Activated T-helper 17 cell treated with anti-CD3 and anti-CD28 coated beads, Interleukin-2, amount 50 U/mL, for 72 hours (primary cell): ENCODE data around the gene TECTA. TPM values are rescaled to one million over a fixed set of nuclear protein-coding genes. Genes with fewer than 3 reads are reported as not detected.

Experiments used
- ATAC-seq: fragments of 150-1000 bp; cut with Tn5 transposase; replicated peaks from 2 replicates; pipeline ENCODE4 v1.10.0; 2021; ENCODE audit warnings: mild to moderate bottlenecking, moderate library complexity
- H3K27ac Mint-ChIP-seq: one replicate; pipeline ENCODE4 v1.8.0; 2022; ENCODE audit warnings: mixed read lengths
- H3K27me3 Mint-ChIP-seq: one replicate; pipeline ENCODE4 v1.8.0; 2022; ENCODE audit warnings: mixed read lengths
- H3K36me3 Mint-ChIP-seq: one replicate; pipeline ENCODE4 v1.8.0; 2022; ENCODE audit warnings: low read depth, mild to moderate bottlenecking, mixed read lengths
- H3K4me1 Mint-ChIP-seq: one replicate; pipeline ENCODE4 v1.8.0; 2022; ENCODE audit warnings: mixed read lengths
- H3K4me3 Mint-ChIP-seq: one replicate; pipeline ENCODE4 v1.8.0; 2022; ENCODE audit warnings: mild to moderate bottlenecking, mixed read lengths
- H3K9me3 Mint-ChIP-seq: one replicate; pipeline ENCODE4 v1.8.0; 2022; ENCODE audit warnings: mixed read lengths
- total RNA-seq, 2 donors: library from RNA; stranded (reverse); gene quantifications; one replicate each; pipeline ENCODE4 v1.2.3, GENCODE V29; 2022

TECTA gene
- total RNA-seq, 2 donors from 2014 or later = 0.24 to 0.32 TPM

GRCh38 chr11:121211626-121212025 is 110.6 kb downstream of the TECTA start:
- Mint-ChIP-seq H3K9me3 (no peaks in the 10 kb centered on the region), H3K4me1 (no peaks in the 10 kb centered on the region), H3K4me3 (no peak overlapping the region), H3K27ac (no peak overlapping the region), H3K36me3 (no peaks in the 10 kb centered on the region), H3K27me3 (peaks cover 26% of the 10 kb centered on the region)
- no peak for ATAC-seq

- H3K4me1 Mint-ChIP-seq = no peaks in the 10 kb centered on the region
- ATAC-seq = no peak
- no peaks in the 10 kb centered on the region for H3K9me3 Mint-ChIP-seq
- H3K36me3 Mint-ChIP-seq = no peaks in the 10 kb centered on the region
- H3K27ac Mint-ChIP-seq = no peak overlapping the region
- H3K4me3 Mint-ChIP-seq = no peak overlapping the region
- peaks cover 22% of the 10 kb centered on the region for H3K27me3 Mint-ChIP-seq
Observed at GRCh38 chr11:121212536-121213361, 111.7 kb downstream of the TECTA start.

GRCh38 chr11:121213362-121213893 is 112.4 kb downstream of the TECTA start:
- Mint-ChIP-seq H3K9me3 (no peaks in the 10 kb centered on the region), H3K27me3 (peaks cover 21% of the 10 kb centered on the region), H3K4me1 (no peaks in the 10 kb centered on the region), H3K36me3 (no peaks in the 10 kb centered on the region), H3K27ac (no peak overlapping the region), H3K4me3 (no peak overlapping the region)
- ATAC-seq = no peak

GRCh38 chr11:121214861-121215260 is 113.8 kb downstream of the TECTA start:
- H3K4me1 Mint-ChIP-seq = no peaks in the 10 kb centered on the region
- H3K36me3 Mint-ChIP-seq = no peaks in the 10 kb centered on the region
- peaks cover 22% of the 10 kb centered on the region for H3K27me3 Mint-ChIP-seq
- ATAC-seq = no peak
- H3K4me3 Mint-ChIP-seq = no peak overlapping the region
- H3K27ac Mint-ChIP-seq = no peak overlapping the region
- H3K9me3 Mint-ChIP-seq = no peaks in the 10 kb centered on the region

- Mint-ChIP-seq H3K9me3 (no peaks in the 10 kb centered on the region), H3K27me3 (peaks cover 17% of the 10 kb centered on the region), H3K36me3 (no peaks in the 10 kb centered on the region), H3K4me1 (no peaks in the 10 kb centered on the region), H3K27ac (no peak overlapping the region), H3K4me3 (no peak overlapping the region)
- ATAC-seq = no peak
Observed at GRCh38 chr11:121221496-121222200, 120.6 kb downstream of the TECTA start.

GRCh38 chr11:121223161-121223560 is 122.1 kb downstream of the TECTA start:
- no peak for ATAC-seq
- H3K4me3 Mint-ChIP-seq = no peak overlapping the region
- peaks cover 17% of the 10 kb centered on the region for H3K27me3 Mint-ChIP-seq
- no peak overlapping the region for H3K27ac Mint-ChIP-seq
- no peaks in the 10 kb centered on the region for H3K36me3 Mint-ChIP-seq
- no peaks in the 10 kb centered on the region for H3K9me3 Mint-ChIP-seq
- H3K4me1 Mint-ChIP-seq = no peaks in the 10 kb centered on the region

- ATAC-seq = no peak
- Mint-ChIP-seq H3K4me3 (no peak overlapping the region), H3K27ac (no peak overlapping the region), H3K9me3 (no peaks in the 10 kb centered on the region), H3K27me3 (peaks cover 20% of the 10 kb centered on the region), H3K4me1 (no peaks in the 10 kb centered on the region), H3K36me3 (no peaks in the 10 kb centered on the region)
Observed at GRCh38 chr11:121225382-121225781, 124.3 kb downstream of the TECTA start.

GRCh38 chr11:121226415-121227263 is 125.6 kb downstream of the TECTA start:
- no peaks in the 10 kb centered on the region for H3K9me3 Mint-ChIP-seq

GRCh38 chr11:121228851-121229250 is 127.8 kb downstream of the TECTA start:
- H3K27me3 Mint-ChIP-seq = peaks cover 29% of the 10 kb centered on the region

More at GRCh38 chr11:121226415-121227263, 125.6 kb downstream of the TECTA start:
- Mint-ChIP-seq H3K27ac (no peak overlapping the region), H3K4me3 (no peak overlapping the region), H3K36me3 (no peaks in the 10 kb centered on the region), H3K4me1 (no peaks in the 10 kb centered on the region), H3K27me3 (peaks cover 25% of the 10 kb centered on the region)
- no peak for ATAC-seq

GRCh38 chr11:121229495-121230215 is 128.6 kb downstream of the TECTA start:
- ATAC-seq = no peak
- no peak overlapping the region for H3K27ac Mint-ChIP-seq
- H3K9me3 Mint-ChIP-seq = no peaks in the 10 kb centered on the region
- peaks cover 35% of the 10 kb centered on the region for H3K27me3 Mint-ChIP-seq
- H3K36me3 Mint-ChIP-seq = no peaks in the 10 kb centered on the region
- no peak overlapping the region for H3K4me3 Mint-ChIP-seq
- H3K4me1 Mint-ChIP-seq = no peaks in the 10 kb centered on the region

More at GRCh38 chr11:121228851-121229250, 127.8 kb downstream of the TECTA start:
- ATAC-seq = no peak
- no peak overlapping the region for H3K4me3 Mint-ChIP-seq
- no peak overlapping the region for H3K27ac Mint-ChIP-seq
- H3K36me3 Mint-ChIP-seq = no peaks in the 10 kb centered on the region
- H3K9me3 Mint-ChIP-seq = no peaks in the 10 kb centered on the region
- H3K4me1 Mint-ChIP-seq = no peaks in the 10 kb centered on the region

GRCh38 chr11:121231576-121232278 is 130.7 kb downstream of the TECTA start:
- H3K4me1 Mint-ChIP-seq = no peaks in the 10 kb centered on the region
- ATAC-seq = no peak
- no peaks in the 10 kb centered on the region for H3K36me3 Mint-ChIP-seq
- no peaks in the 10 kb centered on the region for H3K9me3 Mint-ChIP-seq
- H3K27me3 Mint-ChIP-seq = peaks cover 43% of the 10 kb centered on the region
- no peak overlapping the region for H3K27ac Mint-ChIP-seq
- H3K4me3 Mint-ChIP-seq = no peak overlapping the region

GRCh38 chr11:121235057-121235456 is 134.0 kb downstream of the TECTA start:
- Mint-ChIP-seq H3K9me3 (no peaks in the 10 kb centered on the region), H3K36me3 (no peaks in the 10 kb centered on the region), H3K27ac (no peak overlapping the region), H3K4me3 (no peak overlapping the region), H3K4me1 (peaks cover 5% of the 10 kb centered on the region), H3K27me3 (peaks cover 49% of the 10 kb centered on the region)
- no peak for ATAC-seq
